ENCODE data around the gene CPTP. TPM values are rescaled to one million over a fixed set of nuclear protein-coding genes. Genes with fewer than 3 reads are reported as not detected.
"Not testable (repeated sequence)": the region's sequence is repeated elsewhere in the genome, so short reads cannot be mapped to it uniquely, and the experiment has no call there.

The CPTP gene
- total RNA-seq, 2 experiments from 2014 or later = 19.8 to 21.9 TPM

- ChIA-PET POLR2A (interaction anchor here (0.5 to 1.8 kb wide), 3 partner anchors 11 to 36 kb away, joined by 3 to 6 read pairs (median 3); no protein-coding TSS in a partner anchor), CTCF (no interaction called here)
- H3K4me3 Mint-ChIP-seq = no peak overlapping the region
- H3K27ac Mint-ChIP-seq = no peak overlapping the region
- no peak for DNase-seq
- peaks cover 26% of the 10 kb centered on the region for H3K36me3 Mint-ChIP-seq (ENCODE audit: low read depth)
- no peaks in the 10 kb centered on the region for H3K27me3 Mint-ChIP-seq
- peaks cover 6% of the 10 kb centered on the region for H3K4me1 Mint-ChIP-seq
- no peaks in the 10 kb centered on the region for H3K9me3 Mint-ChIP-seq
These were observed 11.9 kb upstream of the CPTP start for GRCh38 chr1:1312450-1313314.

- Mint-ChIP-seq H3K36me3 (ENCODE audit: low read depth) (peaks cover 28% of the 10 kb centered on the region), H3K4me1 (peaks cover 6% of the 10 kb centered on the region), H3K9me3 (no peaks in the 10 kb centered on the region), H3K4me3 (no peak overlapping the region), H3K27ac (no peak overlapping the region), H3K27me3 (no peaks in the 10 kb centered on the region)
- ChIA-PET CTCF (no interaction called here), POLR2A (interaction anchor here (1.8 kb wide), 1 partner anchor 10 kb away, joined by 6 read pairs; no protein-coding TSS in a partner anchor)
- DNase-seq = no peak
These were observed 10.9 kb upstream of the CPTP start for GRCh38 chr1:1313500-1314236.

- ChIA-PET CTCF (no interaction called here), POLR2A (interaction anchor here (1.8 kb wide), 1 partner anchor 9 kb away, joined by 6 read pairs; no protein-coding TSS in a partner anchor)
- no peak for DNase-seq
- H3K36me3 Mint-ChIP-seq (ENCODE audit: low read depth) = peaks cover 30% of the 10 kb centered on the region
- H3K27me3 Mint-ChIP-seq = no peaks in the 10 kb centered on the region
- H3K27ac Mint-ChIP-seq = no peak overlapping the region
- peaks cover 8% of the 10 kb centered on the region for H3K4me1 Mint-ChIP-seq
- H3K4me3 Mint-ChIP-seq = no peak overlapping the region
- no peaks in the 10 kb centered on the region for H3K9me3 Mint-ChIP-seq
These were observed 10.4 kb upstream of the CPTP start for GRCh38 chr1:1314237-1314586.

GRCh38 chr1:1314678-1315335 lies 9.8 kb upstream of the CPTP start:
- H3K36me3 Mint-ChIP-seq (ENCODE audit: low read depth) = peaks cover 34% of the 10 kb centered on the region
- CTCF ChIA-PET = no interaction called here
- peaks cover 4% of the 10 kb centered on the region for H3K4me1 Mint-ChIP-seq
- no peak overlapping the region for H3K4me3 Mint-ChIP-seq
- no peak for DNase-seq
- no peak overlapping the region for H3K27ac Mint-ChIP-seq
- POLR2A ChIA-PET = interaction anchor here (1.4 kb wide), 1 partner anchor 56 kb away, joined by 3 read pairs; no protein-coding TSS in a partner anchor
- H3K27me3 Mint-ChIP-seq = no peaks in the 10 kb centered on the region
- no peaks in the 10 kb centered on the region for H3K9me3 Mint-ChIP-seq

- H3K9me3 Mint-ChIP-seq = no peaks in the 10 kb centered on the region
- H3K27ac Mint-ChIP-seq = no peak overlapping the region
- CTCF ChIA-PET = no interaction called here
- peaks cover 37% of the 10 kb centered on the region for H3K36me3 Mint-ChIP-seq (ENCODE audit: low read depth)
- POLR2A ChIA-PET = interaction anchor here (1.0 to 1.4 kb wide), 2 partner anchors 56 to 84 kb away, joined by 3 read pairs; partner anchors contain the start of gene CCNL2
- DNase-seq = no peak
- peaks cover 9% of the 10 kb centered on the region for H3K4me1 Mint-ChIP-seq
- H3K4me3 Mint-ChIP-seq = no peak overlapping the region
- no peaks in the 10 kb centered on the region for H3K27me3 Mint-ChIP-seq
These were observed 9.1 kb upstream of the CPTP start for GRCh38 chr1:1315435-1315954.

- H3K9me3 Mint-ChIP-seq, DNase-seq, H3K4me1 Mint-ChIP-seq, CTCF ChIA-PET, H3K4me3 Mint-ChIP-seq, H3K27me3 Mint-ChIP-seq, H3K27ac Mint-ChIP-seq: not testable (repeated sequence)
- POLR2A ChIA-PET = interaction anchor here (1.0 to 1.4 kb wide), 2 partner anchors 55 to 83 kb away, joined by 3 read pairs; partner anchors contain the start of gene CCNL2
- H3K36me3 Mint-ChIP-seq (ENCODE audit: low read depth) = peaks cover 35% of the 10 kb centered on the region
These were observed 8.4 kb upstream of the CPTP start for GRCh38 chr1:1316199-1316598.

GRCh38 chr1:1317420-1317819 lies 7.2 kb upstream of the CPTP start:
- Mint-ChIP-seq H3K36me3 (ENCODE audit: low read depth) (peaks cover 38% of the 10 kb centered on the region), H3K27ac (no peak overlapping the region), H3K4me3 (no peak overlapping the region), H3K27me3 (no peaks in the 10 kb centered on the region), H3K9me3 (no peaks in the 10 kb centered on the region), H3K4me1 (peaks cover 17% of the 10 kb centered on the region)
- no peak for DNase-seq
- POLR2A ChIA-PET = no interaction called here
- CTCF ChIA-PET = no interaction called here

GRCh38 chr1:1318131-1318652 lies 6.4 kb upstream of the CPTP start:
- H3K9me3 Mint-ChIP-seq = no peaks in the 10 kb centered on the region
- DNase-seq = no peak
- H3K4me3 Mint-ChIP-seq = no peak overlapping the region
- H3K4me1 Mint-ChIP-seq = peaks cover 21% of the 10 kb centered on the region
- no peaks in the 10 kb centered on the region for H3K27me3 Mint-ChIP-seq
- POLR2A ChIA-PET = no interaction called here
- H3K27ac Mint-ChIP-seq = no peak overlapping the region
- H3K36me3 Mint-ChIP-seq (ENCODE audit: low read depth) = peaks cover 33% of the 10 kb centered on the region
- CTCF ChIA-PET = no interaction called here

- peaks cover 26% of the 10 kb centered on the region for H3K4me1 Mint-ChIP-seq
- ChIA-PET POLR2A (no interaction called here), CTCF (no interaction called here)
- no peaks in the 10 kb centered on the region for H3K9me3 Mint-ChIP-seq
- H3K36me3 Mint-ChIP-seq (ENCODE audit: low read depth) = peaks cover 34% of the 10 kb centered on the region
- H3K27me3 Mint-ChIP-seq = no peaks in the 10 kb centered on the region
- no peak for DNase-seq
- H3K4me3 Mint-ChIP-seq = no peak overlapping the region
- no peak overlapping the region for H3K27ac Mint-ChIP-seq
These were observed 5.6 kb upstream of the CPTP start for GRCh38 chr1:1318777-1319645.

- POLR2A ChIA-PET = no interaction called here
- Mint-ChIP-seq H3K9me3 (no peaks in the 10 kb centered on the region), H3K36me3 (ENCODE audit: low read depth) (peaks cover 34% of the 10 kb centered on the region), H3K4me1 (peaks cover 28% of the 10 kb centered on the region), H3K27ac (no peak overlapping the region), H3K27me3 (no peaks in the 10 kb centered on the region), H3K4me3 (no peak overlapping the region)
- no peak for DNase-seq
- CTCF ChIA-PET = no interaction called here
These were observed 5.0 kb upstream of the CPTP start for GRCh38 chr1:1319646-1319941.

GRCh38 chr1:1320666-1321448 lies 3.7 kb upstream of the CPTP start:
- H3K27me3 Mint-ChIP-seq = no peaks in the 10 kb centered on the region
- ChIA-PET CTCF (no interaction called here), POLR2A (no interaction called here)
- no peak for DNase-seq
- no peak overlapping the region for H3K4me3 Mint-ChIP-seq
- peaks cover 25% of the 10 kb centered on the region for H3K36me3 Mint-ChIP-seq (ENCODE audit: low read depth)
- H3K4me1 Mint-ChIP-seq = peaks cover 31% of the 10 kb centered on the region
- H3K27ac Mint-ChIP-seq = no peak overlapping the region
- H3K9me3 Mint-ChIP-seq = no peaks in the 10 kb centered on the region

- CTCF ChIA-PET = no interaction called here
- no peaks in the 10 kb centered on the region for H3K27me3 Mint-ChIP-seq
- POLR2A ChIA-PET = no interaction called here
These were observed 3.1 kb upstream of the CPTP start for GRCh38 chr1:1321477-1321876.

More at GRCh38 chr1:1321477-1321876, 3.1 kb upstream of the CPTP start:
- no peaks in the 10 kb centered on the region for H3K9me3 Mint-ChIP-seq
- H3K36me3 Mint-ChIP-seq (ENCODE audit: low read depth) = peaks cover 24% of the 10 kb centered on the region
- no peak for DNase-seq
- no peak overlapping the region for H3K27ac Mint-ChIP-seq
- H3K4me1 Mint-ChIP-seq = peaks cover 37% of the 10 kb centered on the region
- no peak overlapping the region for H3K4me3 Mint-ChIP-seq

Data from activated CD4-positive, alpha-beta memory T cell treated with anti-CD3 and anti-CD28 coated beads, Interleukin-2, amount 10 ng/mL, durations not matched to agents 7 days and 5 days (primary cell).